ENCODE measurements around the gene ABCC3. TPM values are rescaled to one million over a fixed set of nuclear protein-coding genes. Genes with fewer than 3 reads are reported as not detected.

Gene ABCC3
- total RNA-seq, 2 donors from 2014 or later: 0.22 to 0.91 TPM

DNA sequence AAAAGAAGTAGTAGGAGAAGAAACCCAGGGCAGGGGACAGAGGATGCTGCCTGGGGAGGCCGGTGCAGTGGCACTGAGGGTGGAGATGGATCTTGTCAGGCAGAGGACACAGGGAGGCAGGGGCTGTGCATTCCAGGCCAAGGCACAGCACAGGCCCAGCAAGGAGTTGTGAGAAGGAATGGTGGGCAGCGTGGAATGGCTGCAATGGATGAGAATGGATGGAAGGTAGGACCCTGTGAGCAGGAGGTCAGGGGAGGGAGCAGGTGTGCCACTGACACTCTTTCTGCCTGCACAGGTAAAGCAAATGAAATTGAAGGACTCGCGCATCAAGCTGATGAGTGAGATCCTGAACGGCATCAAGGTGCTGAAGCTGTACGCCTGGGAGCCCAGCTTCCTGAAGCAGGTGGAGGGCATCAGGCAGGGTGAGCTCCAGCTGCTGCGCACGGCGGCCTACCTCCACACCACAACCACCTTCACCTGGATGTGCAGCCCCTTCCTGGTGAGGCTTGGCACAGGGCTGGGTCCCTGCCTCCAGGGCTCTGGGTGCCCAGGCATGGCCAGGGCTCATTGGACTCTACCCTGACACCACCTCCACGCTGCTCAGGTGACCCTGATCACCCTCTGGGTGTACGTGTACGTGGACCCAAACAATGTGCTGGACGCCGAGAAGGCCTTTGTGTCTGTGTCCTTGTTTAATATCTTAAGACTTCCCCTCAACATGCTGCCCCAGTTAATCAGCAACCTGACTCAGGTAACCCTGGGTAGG lies 32.8 kb downstream of the ABCC3 start:
- no peaks in the 10 kb centered on the region for H3K9me3 ChIP-seq (ENCODE audit: control insufficient read depth, low read length)
- no peak for TF ChIP-seq CTCF (conservative IDR thresholded peaks at IDR 0.05)
- H3K4me1 ChIP-seq (ENCODE audit: control insufficient read depth, insufficient read depth, low read length): no peaks in the 10 kb centered on the region
- H3K4me1 Mint-ChIP-seq: peaks cover 7% of the 10 kb centered on the region
- no peak overlapping the region for H3K27ac ChIP-seq (ENCODE audit: low read depth, low read length)
- no peak overlapping the region for H3K4me3 ChIP-seq (ENCODE audit: low read length)
- no peaks in the 10 kb centered on the region for H3K9me3 Mint-ChIP-seq
- H3K27ac Mint-ChIP-seq: no peak overlapping the region
- 93 to 94% methylated on average over 11 to 14 of the region's 14 CpGs for WGBS, 2 experiments (ENCODE audit: insufficient coverage in 1 of 2, insufficient read length in 1 of 2)
- no peaks in the 10 kb centered on the region for H3K36me3 ChIP-seq (ENCODE audit: control insufficient read depth, insufficient read depth, low read length)
- no peak for DNase-seq
- H3K4me3 Mint-ChIP-seq: no peak overlapping the region
- no peaks in the 10 kb centered on the region for H3K27me3 ChIP-seq (ENCODE audit: control insufficient read depth, insufficient read depth, low read length, poor library complexity, severe bottlenecking)
- H3K9ac ChIP-seq (ENCODE audit: extremely low read depth, low read length, poor library complexity, severe bottlenecking): no peak overlapping the region
- no peaks in the 10 kb centered on the region for H3K36me3 Mint-ChIP-seq (ENCODE audit: low read depth)
- H3K27me3 Mint-ChIP-seq (ENCODE audit: insufficient read depth): no peaks in the 10 kb centered on the region

DNA sequence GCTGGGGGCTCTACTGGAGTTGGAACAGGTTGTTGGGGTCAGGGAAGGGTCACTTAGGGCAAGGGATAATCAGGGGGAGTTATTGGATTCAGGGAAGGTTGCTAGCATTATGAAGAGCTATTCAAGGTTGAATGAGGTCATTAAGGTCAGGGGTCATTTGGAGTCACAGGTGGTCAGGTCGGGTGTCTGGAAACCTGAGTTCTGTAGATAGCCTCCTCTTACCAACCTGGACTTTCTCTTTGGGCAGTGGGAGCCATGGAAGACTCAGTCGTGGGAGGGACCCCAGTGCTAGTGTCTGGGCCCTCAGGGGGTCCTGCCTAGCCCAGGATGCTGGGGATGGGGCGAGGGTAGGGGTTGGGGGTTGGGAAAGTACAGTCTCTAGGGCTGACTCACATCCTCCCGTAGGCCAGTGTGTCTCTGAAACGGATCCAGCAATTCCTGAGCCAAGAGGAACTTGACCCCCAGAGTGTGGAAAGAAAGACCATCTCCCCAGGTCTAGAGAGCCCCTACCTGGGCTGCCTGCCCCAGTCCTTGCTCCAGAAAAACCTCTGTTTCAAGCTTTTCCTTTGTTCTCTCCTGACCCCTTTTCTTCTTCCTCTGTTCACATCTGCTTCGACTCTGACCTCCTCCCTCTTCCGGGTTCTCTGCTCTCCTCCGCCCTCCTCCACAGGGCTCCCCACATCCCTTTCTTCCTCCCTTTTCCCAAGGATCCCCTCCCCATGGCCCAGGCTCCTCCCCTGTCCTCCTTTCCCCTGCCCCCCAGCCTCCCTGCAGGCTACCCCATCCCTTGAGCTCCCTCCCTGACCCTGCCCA lies 33.5 kb downstream of the ABCC3 start:
- Mint-ChIP-seq H3K4me3 (no peak overlapping the region), H3K9me3 (no peaks in the 10 kb centered on the region), H3K27ac (no peak overlapping the region), H3K36me3 (ENCODE audit: low read depth) (no peaks in the 10 kb centered on the region), H3K4me1 (peaks cover 3% of the 10 kb centered on the region), H3K27me3 (ENCODE audit: insufficient read depth) (no peaks in the 10 kb centered on the region)
- H3K27ac ChIP-seq (ENCODE audit: low read depth, low read length): no peak overlapping the region
- H3K36me3 ChIP-seq (ENCODE audit: control insufficient read depth, insufficient read depth, low read length): no peaks in the 10 kb centered on the region
- no peaks in the 10 kb centered on the region for H3K9me3 ChIP-seq (ENCODE audit: control insufficient read depth, low read length)
- WGBS, 2 experiments (ENCODE audit: insufficient coverage in 1 of 2, insufficient read length in 1 of 2): 64 to 70% methylated on average over 4 to 8 of the region's 8 CpGs
- H3K4me3 ChIP-seq (ENCODE audit: low read length): no peak overlapping the region
- TF ChIP-seq CTCF (conservative IDR thresholded peaks at IDR 0.05): no peak
- peak; percentile 73 for DNase-seq
- H3K9ac ChIP-seq (ENCODE audit: extremely low read depth, low read length, poor library complexity, severe bottlenecking): no peak overlapping the region
- H3K4me1 ChIP-seq (ENCODE audit: control insufficient read depth, insufficient read depth, low read length): no peaks in the 10 kb centered on the region
- H3K27me3 ChIP-seq (ENCODE audit: control insufficient read depth, insufficient read depth, low read length, poor library complexity, severe bottlenecking): no peaks in the 10 kb centered on the region

- Mint-ChIP-seq H3K4me3 (no peak overlapping the region), H3K9me3 (no peaks in the 10 kb centered on the region), H3K4me1 (peaks cover 3% of the 10 kb centered on the region), H3K27ac (no peak overlapping the region), H3K36me3 (ENCODE audit: low read depth) (no peaks in the 10 kb centered on the region), H3K27me3 (ENCODE audit: insufficient read depth) (no peaks in the 10 kb centered on the region)
- no peaks in the 10 kb centered on the region for H3K27me3 ChIP-seq (ENCODE audit: control insufficient read depth, insufficient read depth, low read length, poor library complexity, severe bottlenecking)
- H3K9me3 ChIP-seq (ENCODE audit: control insufficient read depth, low read length): no peaks in the 10 kb centered on the region
- no peak overlapping the region for H3K4me3 ChIP-seq (ENCODE audit: low read length)
- no peak for TF ChIP-seq CTCF (conservative IDR thresholded peaks at IDR 0.05)
- 87 to 94% methylated on average over 4 to 9 of the region's 9 CpGs for WGBS, 2 experiments (ENCODE audit: insufficient coverage in 1 of 2, insufficient read length in 1 of 2)
- DNase-seq: no peak
- H3K9ac ChIP-seq (ENCODE audit: extremely low read depth, low read length, poor library complexity, severe bottlenecking): no peak overlapping the region
- H3K27ac ChIP-seq (ENCODE audit: low read depth, low read length): no peak overlapping the region
- H3K4me1 ChIP-seq (ENCODE audit: control insufficient read depth, insufficient read depth, low read length): no peaks in the 10 kb centered on the region
- no peaks in the 10 kb centered on the region for H3K36me3 ChIP-seq (ENCODE audit: control insufficient read depth, insufficient read depth, low read length)
Measured at GRCh38 chr17:50668838-50669581, 34.3 kb downstream of the ABCC3 start.
